Neural crest cell (in vitro differentiated cells): ENCODE data around the gene TCF7. TPM values are rescaled to one million over a fixed set of nuclear protein-coding genes. Genes with fewer than 3 reads are reported as not detected.

ENCODE experiments used
- DNase-seq: peaks from one replicate; pipeline ENCODE4 v3.0.0; 2021; ENCODE audit warnings: low read depth, mixed read lengths, low spot score
- H3K27ac Mint-ChIP-seq: one replicate; pipeline ENCODE4 v1.8.0; 2021; ENCODE audit warnings: mild to moderate bottlenecking, mixed read lengths; ENCODE audit not compliant: unreplicated experiment
- H3K27me3 Mint-ChIP-seq: 2 replicates; pipeline ENCODE4 v1.8.0; 2021; ENCODE audit warnings: low read depth, mild to moderate bottlenecking, mixed read lengths
- H3K36me3 Mint-ChIP-seq: 2 replicates; pipeline ENCODE4 v1.8.0; 2021; ENCODE audit warnings: low read depth, mild to moderate bottlenecking, mixed read lengths
- H3K4me1 Mint-ChIP-seq: 2 replicates; pipeline ENCODE4 v1.8.0; 2021; ENCODE audit warnings: mixed read lengths
- H3K4me3 Mint-ChIP-seq: one replicate; pipeline ENCODE4 v1.8.0; 2021; ENCODE audit warnings: mild to moderate bottlenecking, mixed read lengths
- H3K9me3 Mint-ChIP-seq: 2 replicates; pipeline ENCODE4 v1.8.0; 2021; ENCODE audit warnings: mixed read lengths
- CTCF ChIP-seq: fragments of 200-600 bp; sonication (generic); conservative IDR thresholded peaks from 2 replicates; pipeline ENCODE4 v1.5.0; 2021; ENCODE audit warnings: antibody characterized with exemption, mild to moderate bottlenecking
- total RNA-seq: library from RNA; stranded (reverse); gene quantifications from 2 replicates; pipeline ENCODE4 v1.2.1, GENCODE V29; 2021

The TCF7 gene
- total RNA-seq, 1 donor from 2014 or later: 18.0 TPM

- no peak overlapping the region for H3K27ac Mint-ChIP-seq
- no peaks in the 10 kb centered on the region for H3K9me3 Mint-ChIP-seq
- H3K4me3 Mint-ChIP-seq: peak overlapping the region; percentile 99
- peaks cover 4% of the 10 kb centered on the region for H3K36me3 Mint-ChIP-seq
- peaks cover 26% of the 10 kb centered on the region for H3K4me1 Mint-ChIP-seq
- TF ChIP-seq CTCF: no peak
- DNase-seq: no peak
- H3K27me3 Mint-ChIP-seq: no peaks in the 10 kb centered on the region
These were observed 63.6 kb downstream of the TCF7 start for GRCh38 chr5:134178096-134178419.

- no peaks in the 10 kb centered on the region for H3K27me3 Mint-ChIP-seq
- no peak overlapping the region for H3K4me3 Mint-ChIP-seq
- no peak for TF ChIP-seq CTCF
- H3K27ac Mint-ChIP-seq: no peak overlapping the region
- no peaks in the 10 kb centered on the region for H3K36me3 Mint-ChIP-seq
- H3K9me3 Mint-ChIP-seq: no peaks in the 10 kb centered on the region
- no peaks in the 10 kb centered on the region for H3K4me1 Mint-ChIP-seq
- DNase-seq: no peak
These were observed 69.0 kb downstream of the TCF7 start for GRCh38 chr5:134183481-134183880.

- Mint-ChIP-seq H3K27ac (no peak overlapping the region), H3K36me3 (no peaks in the 10 kb centered on the region), H3K4me1 (no peaks in the 10 kb centered on the region), H3K9me3 (no peaks in the 10 kb centered on the region), H3K27me3 (no peaks in the 10 kb centered on the region), H3K4me3 (no peak overlapping the region)
- peak; percentile 88 for TF ChIP-seq CTCF
- DNase-seq: peak; percentile 70
These were observed 70.0 kb downstream of the TCF7 start for GRCh38 chr5:134184155-134185135.

GRCh38 chr5:134188092-134188491 lies 73.6 kb downstream of the TCF7 start:
- no peak for TF ChIP-seq CTCF
- no peaks in the 10 kb centered on the region for H3K9me3 Mint-ChIP-seq
- H3K27me3 Mint-ChIP-seq: no peaks in the 10 kb centered on the region
- no peaks in the 10 kb centered on the region for H3K4me1 Mint-ChIP-seq
- peak overlapping the region; percentile 20 for H3K4me3 Mint-ChIP-seq
- DNase-seq: no peak
- no peaks in the 10 kb centered on the region for H3K36me3 Mint-ChIP-seq
- peak overlapping the region; percentile 48 for H3K27ac Mint-ChIP-seq

- Mint-ChIP-seq H3K27ac (no peak overlapping the region), H3K9me3 (no peaks in the 10 kb centered on the region), H3K4me1 (no peaks in the 10 kb centered on the region), H3K27me3 (no peaks in the 10 kb centered on the region), H3K4me3 (no peak overlapping the region), H3K36me3 (peaks cover 3% of the 10 kb centered on the region)
- no peak for TF ChIP-seq CTCF
- no peak for DNase-seq
These were observed 74.5 kb downstream of the TCF7 start for GRCh38 chr5:134189031-134189430.
